ENCODE data around the gene HNRNPA1L2. TPM values are rescaled to one million over a fixed set of nuclear protein-coding genes. Genes with fewer than 3 reads are reported as not detected.
"Not testable (repeated sequence)": the region's sequence is repeated elsewhere in the genome, so short reads cannot be mapped to it uniquely, and the experiment has no call there.

The HNRNPA1L2 gene
- total RNA-seq (ENCODE audit: insufficient read depth, low replicate concordance), result 5.1 TPM

GRCh38 chr13:52642131-52642530 lies at the start of gene HNRNPA1L2:
Gene HNRNPA1L2, plus strand, starts transcription at chr13:52642431. Its CDS starts 62 bp downstream, at chr13:52642493.
- DNase-seq (ENCODE audit: low spot score), result no peak

- DNase-seq (ENCODE audit: low spot score), result not testable (repeated sequence)
Observed at GRCh38 chr13:52593175-52593574, 49.1 kb upstream of the HNRNPA1L2 start.

DNA sequence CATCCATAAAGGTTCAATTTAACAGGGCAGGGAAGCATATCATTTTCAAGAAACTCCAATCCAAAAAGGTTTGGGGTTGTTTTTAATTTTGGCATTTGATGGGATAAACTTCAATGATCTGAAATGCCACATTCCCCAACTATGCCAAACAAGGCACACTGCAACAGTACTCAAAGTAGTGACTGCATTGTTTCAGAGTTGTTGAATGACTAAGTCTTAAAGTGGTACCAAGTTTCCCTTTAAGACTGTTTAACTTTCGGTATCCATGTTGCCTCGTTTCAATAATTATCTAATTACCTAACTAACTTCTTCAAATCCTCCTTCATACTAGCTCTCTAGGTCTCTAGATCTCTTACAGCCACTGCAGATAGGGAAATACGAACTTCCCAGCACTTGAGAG lies 48.4 kb upstream of the HNRNPA1L2 start:
- not testable (repeated sequence) for DNase-seq (ENCODE audit: low spot score)

DNA sequence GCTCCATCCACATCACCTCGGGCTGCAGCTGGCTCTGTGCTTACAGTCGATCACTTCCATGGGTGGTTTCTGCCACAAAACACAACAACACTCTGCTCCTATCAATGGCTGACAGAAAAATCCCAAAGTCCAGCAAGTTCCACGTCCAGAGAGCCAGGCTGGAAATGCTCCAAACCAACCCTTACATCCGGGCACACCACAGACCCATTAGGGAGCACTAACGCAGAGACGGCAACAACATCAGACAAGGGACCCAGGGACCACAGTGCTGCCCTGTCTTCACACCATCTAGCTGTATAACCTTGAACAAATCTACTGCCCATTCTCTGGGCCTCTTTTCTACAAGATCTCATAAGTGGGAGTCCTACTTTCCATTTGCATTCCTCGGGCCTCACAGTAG lies 47.9 kb upstream of the HNRNPA1L2 start:
- DNase-seq (ENCODE audit: low spot score), result not testable (repeated sequence)

GRCh38 chr13:52597676-52598075 lies 44.6 kb upstream of the HNRNPA1L2 start:
- DNase-seq (ENCODE audit: low spot score), result no peak

DNA sequence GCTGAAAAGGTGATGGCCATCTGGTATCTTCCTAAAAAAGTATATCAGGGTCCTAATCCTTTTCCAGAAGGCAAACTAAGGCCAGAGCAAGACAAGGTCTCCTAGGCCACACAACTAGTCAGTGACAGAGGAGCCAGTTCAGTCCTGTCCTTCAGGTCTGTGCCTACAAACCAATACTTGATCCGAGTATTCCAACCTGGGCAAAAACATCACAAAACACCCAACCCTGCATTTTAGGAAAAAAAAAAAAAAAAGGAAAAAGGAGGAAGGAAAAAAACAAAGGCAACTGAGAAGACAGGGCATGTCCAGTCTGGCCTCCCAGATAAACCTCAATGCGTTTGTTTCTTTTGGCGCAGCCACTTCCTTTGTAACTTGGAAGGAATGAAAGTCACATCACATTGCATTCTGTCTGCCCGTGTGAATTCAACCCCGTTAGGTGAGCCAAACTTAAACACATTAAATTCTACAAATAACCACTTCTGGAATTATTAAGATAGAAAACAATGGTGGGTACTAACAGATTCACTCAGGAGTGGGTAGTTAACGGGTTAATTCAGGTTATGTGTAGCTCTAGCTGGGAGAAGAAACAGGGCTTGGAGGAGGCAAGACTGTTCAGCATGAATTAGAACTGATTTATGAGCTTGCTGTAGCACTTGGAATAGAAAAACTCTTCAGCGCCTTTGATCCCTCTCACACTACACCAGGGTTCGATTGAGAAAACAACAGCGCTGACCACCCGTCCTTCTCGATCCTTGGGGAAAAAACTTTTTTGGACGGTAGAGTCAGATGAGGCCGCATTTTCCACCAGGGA lies 43.0 kb upstream of the HNRNPA1L2 start:
- peak; percentile 65 for DNase-seq (ENCODE audit: low spot score)

- DNase-seq (ENCODE audit: low spot score), result no peak
Observed at GRCh38 chr13:52599848-52600603, 42.2 kb upstream of the HNRNPA1L2 start.

- peak; percentile 36 for DNase-seq (ENCODE audit: low spot score)
Observed at GRCh38 chr13:52600666-52601065, 41.6 kb upstream of the HNRNPA1L2 start.

DNA sequence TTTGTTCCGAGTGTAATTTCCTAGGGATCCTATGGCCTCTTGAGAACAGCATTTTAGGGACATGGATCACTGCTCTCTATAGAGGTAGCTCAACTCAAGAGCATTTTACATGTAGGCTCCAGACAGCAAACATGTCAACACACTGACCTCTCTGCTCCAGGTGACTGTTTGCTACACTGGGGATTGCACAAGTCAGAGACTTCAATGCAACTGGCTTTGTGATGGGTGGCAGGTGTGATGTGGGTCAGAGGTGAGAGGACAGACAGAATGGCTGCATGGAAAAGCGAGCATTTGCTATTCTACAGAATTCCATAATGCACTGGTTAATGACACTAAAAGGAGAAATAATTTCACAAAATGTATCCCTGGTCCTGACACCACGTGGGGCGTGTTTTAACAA lies 38.9 kb upstream of the HNRNPA1L2 start:
- DNase-seq (ENCODE audit: low spot score), result not testable (repeated sequence)

- not testable (repeated sequence) for DNase-seq (ENCODE audit: low spot score)
Observed at GRCh38 chr13:52606126-52606525, 36.1 kb upstream of the HNRNPA1L2 start.

- DNase-seq (ENCODE audit: low spot score), result peak; percentile 11
Observed at GRCh38 chr13:52606795-52607194, 35.4 kb upstream of the HNRNPA1L2 start.

GRCh38 chr13:52608184-52608583 lies 34.0 kb upstream of the HNRNPA1L2 start:
- DNase-seq (ENCODE audit: low spot score), result not testable (repeated sequence)

DNA sequence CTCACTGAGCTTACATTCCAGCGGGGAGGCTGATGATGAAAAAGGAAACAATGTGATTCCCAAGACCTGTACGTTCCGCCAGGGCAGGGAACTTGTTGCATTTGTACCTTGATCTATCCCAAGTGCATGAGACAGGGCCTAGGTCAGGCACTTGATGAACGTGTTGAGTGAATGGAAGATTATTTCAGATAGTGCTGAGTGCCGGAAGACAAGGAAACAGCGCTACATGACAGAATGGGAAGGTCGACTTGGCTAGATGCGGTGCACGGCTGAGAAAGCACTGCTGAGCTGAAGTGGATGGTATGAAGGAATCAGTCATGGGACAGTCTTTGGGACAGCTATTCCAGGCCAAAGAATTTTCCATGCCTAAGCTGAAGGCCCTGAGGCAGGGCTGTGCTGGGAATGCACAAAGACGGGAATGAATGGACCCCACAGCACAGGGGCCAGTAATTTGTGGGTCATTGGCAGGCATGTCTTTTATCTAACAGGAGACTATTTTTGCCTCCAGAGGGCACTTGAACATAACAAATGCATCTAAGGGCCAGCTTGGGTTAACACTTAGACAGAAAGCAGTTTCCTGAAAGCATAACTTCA lies 33.1 kb upstream of the HNRNPA1L2 start:
- peak; percentile 63 for DNase-seq (ENCODE audit: low spot score)

DNA sequence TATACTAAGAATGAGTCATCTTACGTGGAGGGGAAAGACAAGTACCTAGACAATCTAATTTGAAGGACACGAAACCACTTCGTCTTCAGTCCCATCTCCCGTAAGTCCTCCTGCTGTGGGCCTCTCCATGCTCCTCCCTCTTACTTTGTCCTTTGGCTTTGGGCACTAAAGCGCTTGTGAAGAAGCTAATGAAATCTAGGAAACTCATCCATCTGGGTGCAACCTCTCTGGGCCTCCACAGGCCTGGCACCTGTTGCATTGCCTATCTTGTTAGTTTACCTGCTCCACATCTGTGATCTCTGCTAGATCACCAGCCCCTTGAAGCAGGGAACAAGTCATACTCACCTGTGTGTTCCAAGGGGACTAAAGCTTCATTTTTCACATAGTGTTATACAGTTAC lies 32.1 kb upstream of the HNRNPA1L2 start:
- DNase-seq (ENCODE audit: low spot score), result not testable (repeated sequence)

GRCh38 chr13:52615134-52615801 lies 27.0 kb upstream of the HNRNPA1L2 start:
- DNase-seq (ENCODE audit: low spot score), result no peak

- no peak for DNase-seq (ENCODE audit: low spot score)
Observed at GRCh38 chr13:52615812-52616211, 26.4 kb upstream of the HNRNPA1L2 start.

DNA sequence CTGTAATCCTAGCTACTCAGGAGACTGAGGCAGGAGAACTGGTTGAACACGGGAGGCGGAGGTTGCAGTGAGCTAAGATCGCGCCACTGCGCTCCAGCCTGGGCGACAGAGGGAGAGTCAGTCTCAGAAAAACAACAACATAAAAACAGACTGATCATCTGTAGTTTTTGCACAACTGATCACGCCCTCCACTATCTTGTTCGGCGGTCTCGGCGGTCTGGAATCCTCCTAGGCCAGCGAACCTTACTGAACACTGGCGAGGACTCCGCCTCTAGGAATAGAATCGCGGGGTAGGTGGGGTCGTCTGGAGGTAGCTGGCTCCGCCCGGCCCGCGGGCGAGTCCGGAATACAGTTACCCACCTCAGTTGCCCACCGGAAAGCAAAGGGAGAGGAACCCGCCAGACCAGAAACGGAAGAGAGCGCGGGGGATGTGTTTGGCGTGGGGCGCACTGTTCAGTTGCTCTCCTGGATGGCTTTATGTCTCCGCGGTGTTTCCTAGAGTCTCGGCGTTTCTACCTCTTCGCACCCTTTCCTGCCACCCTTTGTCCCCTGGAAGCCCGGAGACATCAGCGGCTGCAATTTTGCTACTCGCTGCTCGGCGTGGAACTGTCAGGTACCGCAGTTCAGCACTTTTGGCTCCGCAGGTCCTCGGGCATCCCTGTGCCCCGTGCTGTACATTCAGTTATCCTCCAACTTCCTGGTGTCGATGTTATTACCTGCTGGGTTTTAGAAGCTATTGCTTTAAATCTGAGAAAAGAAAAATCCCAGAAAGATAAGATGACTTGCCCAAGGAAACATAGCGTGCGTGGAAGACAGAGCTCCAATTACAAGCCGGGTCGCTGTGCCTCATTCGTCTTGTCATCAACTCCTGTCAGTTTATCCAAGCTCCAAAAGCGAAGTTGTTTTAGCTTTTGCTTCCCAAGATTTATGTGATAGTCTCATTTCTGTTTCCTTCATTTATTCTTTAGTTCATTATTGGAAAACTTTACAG lies 24.9 kb upstream of the HNRNPA1L2 start:
- peak; percentile 92 for DNase-seq (ENCODE audit: low spot score)

DNA sequence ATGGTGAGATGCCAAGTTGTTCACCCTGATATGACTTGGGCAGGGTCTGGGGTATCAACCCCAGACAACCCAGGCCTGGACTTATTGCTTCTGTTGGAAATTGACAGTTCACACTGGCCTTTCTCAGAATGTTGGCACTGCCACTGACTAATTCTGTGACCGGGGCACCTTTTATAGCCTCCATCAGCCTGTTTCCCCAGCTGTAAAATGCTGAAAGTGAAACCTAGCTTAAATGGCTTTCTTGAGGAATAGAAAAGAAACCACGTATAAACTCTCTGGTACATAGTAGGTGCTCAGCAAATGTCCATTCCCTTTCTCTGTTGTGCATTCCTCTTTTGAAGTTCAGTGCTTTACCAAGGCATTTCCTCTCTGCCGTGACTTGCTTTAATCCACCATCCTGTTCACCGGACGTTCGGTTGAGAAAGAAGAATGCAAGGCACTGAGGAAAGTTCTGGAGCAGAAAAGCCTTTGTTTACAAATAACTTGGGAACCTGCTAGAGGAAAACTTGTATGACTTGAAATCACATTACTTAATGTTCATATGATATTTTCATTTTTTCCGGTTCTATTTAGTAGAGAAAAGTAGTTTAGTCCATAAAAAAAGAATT lies 11.0 kb upstream of the HNRNPA1L2 start:
- not testable (repeated sequence) for DNase-seq (ENCODE audit: low spot score)

DNA sequence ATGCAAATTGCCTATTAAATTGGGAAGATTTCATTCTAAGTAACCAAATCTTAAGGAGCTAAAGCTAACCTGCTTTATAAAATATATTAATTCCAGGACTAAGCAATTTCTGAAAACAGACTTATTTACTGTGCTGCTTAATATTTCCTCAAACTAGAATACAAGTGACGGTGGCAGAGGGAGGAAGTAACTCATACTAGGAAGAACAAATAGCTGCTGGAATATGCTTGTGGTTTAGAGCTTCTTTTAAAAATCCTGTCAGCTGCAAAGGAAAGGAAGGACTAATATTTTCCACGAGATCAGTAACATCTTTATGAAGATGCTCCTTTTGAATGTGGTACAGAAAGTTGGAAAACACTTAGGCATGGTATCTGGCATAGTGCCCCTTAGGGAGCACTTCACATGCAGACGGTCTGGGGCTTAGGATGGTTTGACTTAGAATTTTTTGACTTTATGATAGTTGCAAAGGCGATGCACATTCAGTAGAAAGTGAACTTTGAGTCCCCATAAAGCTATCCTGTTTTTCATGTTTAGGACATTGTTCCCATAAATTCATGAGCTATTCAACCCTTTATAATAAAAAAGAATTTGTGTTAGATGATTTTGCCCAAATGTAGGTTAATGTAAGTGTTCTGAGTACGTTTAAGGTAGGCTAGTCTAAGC lies 3.4 kb upstream of the HNRNPA1L2 start:
- no peak for DNase-seq (ENCODE audit: low spot score)
